Activated B cell treated with CpG ODN at 0.5 μM for 24 hours (primary cell): ENCODE data around the gene KATNB1. TPM values are rescaled to one million over a fixed set of nuclear protein-coding genes. Genes with fewer than 3 reads are reported as not detected.

ENCODE experiments used
- ATAC-seq: fragments of 200-7000 bp; cut with Tn5 transposase; one replicate; pipeline ENCODE4 v1.10.0; 2021; ENCODE audit warnings: low read depth, mild to moderate bottlenecking, moderate library complexity
- CTCF ChIA-PET: fragments of 350-600 bp; sonication (Branson Sonifier 250); formaldehyde crosslinking; loops from one replicate; lab custom pipeline; 2021; ENCODE audit warnings: antibody characterized with exemption; lab: Charles Lee
- POLR2A ChIA-PET: fragments of 350-600 bp; sonication (Branson Sonifier 250); formaldehyde crosslinking; loops from one replicate; lab custom pipeline; 2021; ENCODE audit warnings: antibody characterized with exemption; lab: Charles Lee
- DNase-seq: peaks from one replicate; pipeline ENCODE4 v3.0.0; 2022
- H3K27ac Mint-ChIP-seq: one replicate; pipeline ENCODE4 v1.8.0; 2020; ENCODE audit warnings: mixed read lengths
- H3K27me3 Mint-ChIP-seq: one replicate; pipeline ENCODE4 v1.8.0; 2021; ENCODE audit warnings: mixed read lengths
- H3K36me3 Mint-ChIP-seq: one replicate; pipeline ENCODE4 v1.8.0; 2021; ENCODE audit warnings: low read depth, mixed read lengths
- H3K4me1 Mint-ChIP-seq: one replicate; pipeline ENCODE4 v1.8.0; 2021; ENCODE audit warnings: mixed read lengths
- H3K4me3 Mint-ChIP-seq: one replicate; pipeline ENCODE4 v1.8.0; 2020; ENCODE audit warnings: mild to moderate bottlenecking, mixed read lengths
- H3K9me3 Mint-ChIP-seq: one replicate; pipeline ENCODE4 v1.8.0; 2020; ENCODE audit warnings: mixed read lengths
- CTCF ChIP-seq: fragments of 200-600 bp; IDR thresholded peaks from one replicate; pipeline ENCODE4 v1.8.0; 2022; ENCODE audit warnings: antibody characterized with exemption, mild to moderate bottlenecking
- intact Hi-C: fragments of 100-400 bp; cut with micrococcal nuclease; formaldehyde crosslinking; loops from one replicate; pipeline ENCODE4 v1.15.1; 2024
- total RNA-seq: library from RNA; stranded (reverse); gene quantifications from 2 replicates; pipeline ENCODE4 v1.2.3, GENCODE V29; 2022

KATNB1 gene
- total RNA-seq, 1 donor from 2014 or later: 16.8 TPM

DNA sequence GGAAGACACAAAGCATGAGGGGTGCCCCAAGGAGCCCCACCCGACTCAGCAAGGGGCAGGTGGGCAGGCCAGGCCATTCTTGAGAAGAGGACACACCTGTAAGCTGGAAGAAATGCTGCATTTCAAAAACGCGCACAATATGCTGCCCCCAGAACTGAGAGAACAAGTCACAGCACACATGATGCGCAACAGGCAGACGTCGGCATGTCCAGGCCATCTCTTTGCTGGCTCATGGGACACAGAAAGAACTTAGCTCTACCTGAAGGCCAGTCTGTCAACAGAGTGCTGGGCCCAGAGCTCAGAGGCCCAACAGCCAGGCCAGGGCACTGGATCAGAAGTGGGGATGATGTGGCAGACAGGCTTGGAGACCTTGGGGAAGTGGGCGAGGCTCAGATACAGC lies 48.8 kb downstream of the KATNB1 start:
- no peak overlapping the region for H3K4me3 Mint-ChIP-seq
- H3K9me3 Mint-ChIP-seq: no peaks in the 10 kb centered on the region
- peaks cover 6% of the 10 kb centered on the region for H3K27me3 Mint-ChIP-seq
- ATAC-seq (no peak), DNase-seq (no peak)
- CTCF ChIA-PET: no interaction called here
- intact Hi-C loops: no loop called here
- POLR2A ChIA-PET: no interaction called here
- no peak overlapping the region for H3K27ac Mint-ChIP-seq
- no peaks in the 10 kb centered on the region for H3K4me1 Mint-ChIP-seq
- no peaks in the 10 kb centered on the region for H3K36me3 Mint-ChIP-seq
- TF ChIP-seq CTCF: no peak

DNA sequence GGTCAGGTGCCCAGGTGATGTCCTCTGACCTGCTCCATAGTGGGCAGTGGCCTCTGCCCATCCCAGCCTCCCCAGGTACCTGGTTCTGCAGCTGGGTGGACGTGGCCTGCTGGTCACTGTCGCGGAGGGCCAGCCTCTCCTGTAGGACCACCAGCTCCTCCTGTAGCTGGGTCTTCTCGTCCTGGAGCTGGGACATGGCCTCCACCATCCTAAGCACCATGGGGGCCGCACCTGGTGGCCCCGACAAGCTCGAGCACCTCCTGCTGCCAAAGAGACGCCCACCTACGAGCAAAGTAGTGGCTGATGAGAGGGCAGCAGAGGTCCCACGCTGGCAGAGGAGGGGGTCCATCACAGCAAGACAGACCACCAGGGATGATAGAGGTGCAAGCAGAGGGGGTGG lies 49.8 kb downstream of the KATNB1 start:
- ATAC-seq: no peak
- Mint-ChIP-seq H3K9me3 (no peaks in the 10 kb centered on the region), H3K4me1 (no peaks in the 10 kb centered on the region), H3K27ac (no peak overlapping the region), H3K27me3 (peaks cover 6% of the 10 kb centered on the region), H3K36me3 (no peaks in the 10 kb centered on the region), H3K4me3 (no peak overlapping the region)
- POLR2A ChIA-PET: no interaction called here
- TF ChIP-seq CTCF: no peak
- no peak for DNase-seq
- intact Hi-C loops: no loop called here
- CTCF ChIA-PET: no interaction called here

DNA sequence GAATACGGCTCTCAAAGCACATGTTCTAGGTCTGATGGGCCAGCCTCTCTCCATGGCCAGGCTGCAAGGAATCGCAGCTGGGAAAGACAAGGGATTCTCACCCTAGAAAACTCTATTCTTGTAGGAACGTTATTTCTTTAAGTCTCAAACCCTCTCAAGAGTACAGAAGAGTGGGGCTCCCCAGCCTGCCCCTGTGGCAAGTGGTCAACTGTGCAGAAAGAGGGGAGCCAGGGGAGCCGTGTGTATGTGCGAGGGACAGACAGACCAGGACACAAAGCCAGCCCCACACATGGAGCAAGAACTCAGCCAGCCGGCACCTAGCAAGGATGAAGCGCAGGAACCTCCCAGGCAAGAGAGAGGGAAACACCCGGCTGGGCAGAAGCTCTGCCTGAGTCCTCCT lies 50.4 kb downstream of the KATNB1 start:
- intact Hi-C loops: no loop called here
- Mint-ChIP-seq H3K4me1 (no peaks in the 10 kb centered on the region), H3K9me3 (no peaks in the 10 kb centered on the region), H3K4me3 (no peak overlapping the region), H3K27me3 (peaks cover 6% of the 10 kb centered on the region), H3K27ac (no peak overlapping the region), H3K36me3 (no peaks in the 10 kb centered on the region)
- TF ChIP-seq CTCF: no peak
- POLR2A ChIA-PET: no interaction called here
- ATAC-seq: no peak
- no peak for DNase-seq
- CTCF ChIA-PET: no interaction called here

DNA sequence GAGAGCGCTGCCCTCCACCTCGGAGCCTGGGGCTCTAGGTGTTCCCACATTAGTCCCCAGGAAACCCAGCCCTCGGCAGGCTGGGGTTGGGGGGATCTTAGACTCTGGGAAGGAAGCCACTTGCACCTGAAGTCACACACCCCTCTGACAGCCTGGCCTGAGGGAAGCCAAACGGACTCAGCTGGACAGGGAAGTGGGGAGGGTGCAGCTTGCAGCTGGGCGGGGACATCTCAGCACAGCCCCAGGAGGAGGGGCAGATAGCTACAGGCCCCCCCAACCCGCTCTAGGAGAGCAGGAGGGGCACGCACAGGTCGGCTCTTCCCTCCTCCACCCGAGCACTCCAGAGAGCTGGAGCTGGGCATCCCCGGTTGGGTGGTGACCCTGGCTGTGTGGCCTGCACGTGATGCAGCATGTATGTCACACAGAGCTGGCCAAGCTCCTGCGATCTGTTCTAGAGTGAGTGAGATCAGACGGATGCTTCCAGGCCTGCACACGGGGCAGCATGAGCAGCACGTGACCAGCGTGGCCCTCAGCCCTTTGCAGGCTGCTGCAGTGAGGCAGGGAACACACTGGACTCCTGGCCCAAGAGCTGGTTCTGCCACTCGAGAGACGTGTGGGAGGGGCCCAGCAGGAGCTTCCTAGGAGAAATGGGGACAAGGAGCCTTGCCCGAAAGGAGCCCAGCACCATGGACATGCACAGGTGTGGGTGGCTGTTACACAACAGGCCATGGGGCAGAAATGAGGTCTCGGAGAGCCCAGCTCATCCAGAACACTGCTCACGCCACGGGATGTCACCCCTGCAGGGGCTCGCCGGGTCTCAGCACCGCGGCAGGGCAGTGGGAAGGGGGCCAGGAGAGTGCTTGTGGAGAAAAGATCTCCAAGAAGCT lies 51.3 kb downstream of the KATNB1 start:
- Mint-ChIP-seq H3K36me3 (no peaks in the 10 kb centered on the region), H3K4me3 (no peak overlapping the region), H3K4me1 (no peaks in the 10 kb centered on the region), H3K9me3 (no peaks in the 10 kb centered on the region), H3K27me3 (peaks cover 7% of the 10 kb centered on the region), H3K27ac (no peak overlapping the region)
- ChIA-PET CTCF (no interaction called here), POLR2A (no interaction called here)
- ATAC-seq (no peak), DNase-seq (no peak)
- TF ChIP-seq CTCF: no peak
- intact Hi-C loops: no loop called here

DNA sequence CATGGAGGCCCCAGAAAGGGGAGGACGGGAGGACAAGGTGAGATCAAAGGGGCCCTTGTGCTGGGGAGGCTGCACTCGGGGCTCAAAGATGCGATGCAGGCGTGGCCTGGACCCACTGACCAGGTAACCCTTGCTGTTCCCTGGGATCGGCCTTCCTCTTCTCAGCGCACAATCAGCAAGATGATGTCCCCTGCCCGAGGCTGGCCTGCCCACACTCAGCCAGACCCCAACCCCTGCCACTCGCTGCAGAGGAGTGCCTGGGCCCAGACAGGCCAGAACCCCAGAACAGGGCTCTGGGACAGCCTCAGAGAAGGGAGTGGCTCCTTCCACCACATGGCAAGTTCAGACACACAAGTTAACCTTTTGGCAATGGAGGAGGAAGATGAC lies 51.9 kb downstream of the KATNB1 start:
- H3K9me3 Mint-ChIP-seq: no peaks in the 10 kb centered on the region
- TF ChIP-seq CTCF: no peak
- no peak overlapping the region for H3K27ac Mint-ChIP-seq
- no peak for DNase-seq
- intact Hi-C loops: no loop called here
- peaks cover 7% of the 10 kb centered on the region for H3K27me3 Mint-ChIP-seq
- POLR2A ChIA-PET: no interaction called here
- CTCF ChIA-PET: no interaction called here
- no peak for ATAC-seq
- no peaks in the 10 kb centered on the region for H3K4me1 Mint-ChIP-seq
- H3K4me3 Mint-ChIP-seq: no peak overlapping the region
- H3K36me3 Mint-ChIP-seq: no peaks in the 10 kb centered on the region
